Measurements from ENCODE around the gene ZC3H6.
"Not testable (repeated sequence)": the region's sequence is repeated elsewhere in the genome, so short reads cannot be mapped to it uniquely, and the experiment has no call there.

The ZC3H6 gene

DNA sequence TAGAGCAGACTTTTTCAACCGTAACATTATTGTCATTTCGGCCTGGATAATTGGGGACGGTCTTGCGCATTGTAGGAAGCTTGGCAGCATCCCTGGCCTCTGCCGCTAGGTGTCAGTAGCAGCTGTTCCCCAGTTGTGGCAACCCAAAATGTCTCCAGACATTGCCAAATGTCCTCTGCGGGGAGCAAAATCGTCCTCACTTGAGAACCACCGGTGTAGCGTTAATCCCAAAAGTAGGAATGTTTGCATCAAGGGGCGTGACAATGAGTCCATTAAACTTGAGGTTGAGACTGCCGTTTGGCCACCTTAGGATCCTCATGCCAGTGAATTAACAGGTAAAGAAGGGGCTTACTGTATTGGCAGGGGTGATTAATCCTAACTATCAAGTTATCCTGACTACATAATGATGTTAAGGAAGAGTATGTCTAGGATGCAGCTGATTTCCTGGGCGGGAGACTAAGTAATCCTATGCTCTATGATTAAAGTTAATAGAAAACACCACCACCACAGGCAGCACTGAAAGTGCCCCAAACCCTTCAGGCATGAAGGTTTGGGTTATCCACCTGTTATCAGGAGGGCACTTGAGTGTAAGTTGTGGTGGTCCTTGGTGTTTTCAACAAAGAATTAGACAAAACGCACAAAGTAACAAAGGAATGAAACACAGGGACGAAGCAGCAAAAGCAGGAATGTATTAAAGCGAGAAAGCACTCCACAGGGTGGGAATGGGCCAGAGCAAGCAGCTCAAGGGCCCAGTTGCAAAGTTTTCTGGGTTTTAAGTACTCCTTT is 15.7 kb upstream of the ZC3H6 start:
- peaks cover 32% of the 10 kb centered on the region for H3K4me1 Mint-ChIP-seq (ENCODE audit: low read depth)
- H3K4me3 Mint-ChIP-seq = peak overlapping the region; percentile 52
- no peaks in the 10 kb centered on the region for H3K36me3 Mint-ChIP-seq (ENCODE audit: low read depth)
- intact Hi-C loops (cut with micrococcal nuclease) = loop anchor here (10.0 kb wide), 2 partner anchors 55 to 205 kb away; partner anchors contain the start of gene TMEM87B
- peaks cover 11% of the 10 kb centered on the region for H3K9me3 Mint-ChIP-seq
- H3K27ac Mint-ChIP-seq = peak overlapping the region; percentile 55
- H3K27me3 Mint-ChIP-seq = peaks cover 4% of the 10 kb centered on the region

DNA sequence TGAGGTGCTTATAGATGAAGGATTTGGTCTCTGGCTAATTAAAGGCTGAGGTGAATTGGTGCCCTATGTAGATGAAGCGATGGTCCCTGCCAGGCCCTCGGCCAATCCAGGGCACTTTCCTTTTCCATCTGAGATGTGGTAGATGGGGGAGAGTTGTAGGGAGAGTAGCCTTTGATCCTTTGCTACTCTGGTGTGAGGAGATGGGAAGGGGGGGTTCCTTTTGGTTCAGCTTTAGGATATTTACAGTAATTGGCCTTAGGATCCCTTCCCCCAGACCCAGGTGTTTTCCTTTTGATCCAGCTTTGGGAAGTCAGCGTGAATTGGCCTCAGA is 15.1 kb upstream of the ZC3H6 start:
- Mint-ChIP-seq H3K36me3 (ENCODE audit: low read depth) (no peaks in the 10 kb centered on the region), H3K9me3 (peaks cover 11% of the 10 kb centered on the region), H3K4me3 (no peak overlapping the region), H3K27me3 (peaks cover 4% of the 10 kb centered on the region), H3K4me1 (ENCODE audit: low read depth) (peaks cover 28% of the 10 kb centered on the region), H3K27ac (no peak overlapping the region)
- intact Hi-C loops (cut with micrococcal nuclease) = loop anchor here (10.0 kb wide), 1 partner anchor 55 kb away; no protein-coding TSS in a partner anchor

DNA sequence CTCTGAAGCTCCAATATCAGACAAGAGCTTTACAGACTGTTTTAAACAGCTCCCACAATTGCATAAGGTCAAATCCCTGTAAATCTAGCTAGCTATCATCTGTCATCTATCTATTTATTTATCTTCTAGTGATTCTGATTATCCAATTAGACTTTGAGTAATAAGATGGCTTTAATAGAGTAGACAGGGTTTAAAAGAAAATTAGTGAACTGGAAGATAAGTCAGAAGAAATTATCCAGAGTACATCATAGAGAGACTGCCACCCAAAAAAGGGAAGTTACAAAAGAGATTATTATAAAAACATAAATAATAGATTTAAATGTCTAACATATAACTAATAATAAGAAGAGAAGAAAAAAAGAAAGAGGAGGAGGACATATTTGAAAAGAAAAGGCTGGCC is 12.5 kb upstream of the ZC3H6 start:
- Mint-ChIP-seq H3K4me3 (no peak overlapping the region), H3K27ac (no peak overlapping the region), H3K9me3 (peaks cover 11% of the 10 kb centered on the region), H3K27me3 (peaks cover 5% of the 10 kb centered on the region), H3K36me3 (ENCODE audit: low read depth) (no peaks in the 10 kb centered on the region), H3K4me1 (ENCODE audit: low read depth) (peaks cover 8% of the 10 kb centered on the region)
- intact Hi-C loops (cut with micrococcal nuclease) = loop anchor here (10.0 kb wide), 1 partner anchor 52 kb away; no protein-coding TSS in a partner anchor

DNA sequence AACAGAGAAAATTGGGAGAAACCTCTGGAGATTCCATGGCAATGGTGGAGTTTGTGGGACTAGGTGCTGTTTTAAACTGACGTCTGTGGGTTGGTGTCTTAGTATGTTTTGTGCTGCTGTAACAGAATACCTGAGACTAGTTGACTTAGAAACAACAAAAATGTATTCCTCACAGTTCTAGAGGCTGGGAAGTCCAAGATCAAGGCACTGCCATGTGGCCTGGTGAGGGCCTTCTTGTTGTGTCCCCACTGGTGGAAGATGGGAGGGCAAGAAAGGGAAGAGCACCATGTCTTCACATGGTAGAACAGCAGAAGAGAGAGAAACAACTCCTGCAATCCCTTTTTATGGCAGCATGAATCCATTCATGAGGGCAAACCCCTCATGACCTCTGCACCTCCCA is 6.8 kb upstream of the ZC3H6 start:
- Mint-ChIP-seq H3K4me1 (ENCODE audit: low read depth) (no peaks in the 10 kb centered on the region), H3K9me3 (peaks cover 11% of the 10 kb centered on the region), H3K27me3 (peaks cover 2% of the 10 kb centered on the region), H3K27ac (no peak overlapping the region), H3K4me3 (no peak overlapping the region), H3K36me3 (ENCODE audit: low read depth) (peaks cover 7% of the 10 kb centered on the region)
- intact Hi-C loops (cut with micrococcal nuclease) = loop anchor here (10.0 kb wide), 1 partner anchor 46 kb away; no protein-coding TSS in a partner anchor

DNA sequence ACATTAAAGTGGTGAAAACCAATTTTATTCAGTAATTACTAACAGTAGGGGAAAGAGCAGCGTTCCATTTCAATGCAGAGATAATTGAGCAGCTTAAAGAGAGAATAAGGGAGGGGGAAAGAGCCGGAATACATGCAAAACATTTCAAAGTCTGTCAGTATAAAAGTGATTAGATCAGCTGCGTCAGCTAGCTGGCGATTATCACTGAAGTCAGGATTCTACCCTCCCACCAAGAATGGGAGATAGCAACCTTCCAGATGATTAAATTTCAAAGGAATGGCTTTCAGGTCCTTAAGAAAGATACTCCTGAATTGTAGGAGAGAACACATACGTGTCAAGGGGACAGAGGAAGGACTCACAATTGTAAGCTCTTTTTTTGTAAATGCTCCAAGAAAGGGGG is 2.7 kb upstream of the ZC3H6 start:
- Mint-ChIP-seq H3K9me3 (peaks cover 11% of the 10 kb centered on the region), H3K27me3 (no peaks in the 10 kb centered on the region), H3K4me1 (ENCODE audit: low read depth) (no peaks in the 10 kb centered on the region), H3K4me3 (no peak overlapping the region), H3K27ac (no peak overlapping the region), H3K36me3 (ENCODE audit: low read depth) (peaks cover 13% of the 10 kb centered on the region)
- intact Hi-C loops (cut with micrococcal nuclease) = no loop called here

DNA sequence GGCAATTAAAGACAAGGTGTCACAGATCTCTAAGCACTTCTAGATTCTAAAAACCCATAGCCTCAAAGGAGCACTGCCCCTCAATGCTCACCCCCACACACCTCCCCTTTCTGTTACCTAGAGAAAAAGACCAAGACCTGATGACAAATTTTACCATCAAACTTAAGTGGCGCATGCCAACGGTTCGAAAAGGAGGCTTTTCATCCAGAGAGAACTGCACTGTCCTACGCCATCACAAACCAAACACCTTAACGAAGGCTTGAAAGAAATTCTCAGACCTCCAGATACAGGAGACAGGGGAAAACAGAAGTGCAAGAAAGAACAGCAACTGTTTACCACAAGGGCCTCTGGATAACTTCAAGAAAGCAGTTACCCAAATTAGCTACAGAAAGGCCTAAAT is 2.0 kb upstream of the ZC3H6 start:
- no peak overlapping the region for H3K4me3 Mint-ChIP-seq
- H3K9me3 Mint-ChIP-seq = peaks cover 7% of the 10 kb centered on the region
- peaks cover 9% of the 10 kb centered on the region for H3K36me3 Mint-ChIP-seq (ENCODE audit: low read depth)
- H3K27ac Mint-ChIP-seq = no peak overlapping the region
- no peaks in the 10 kb centered on the region for H3K27me3 Mint-ChIP-seq
- H3K4me1 Mint-ChIP-seq (ENCODE audit: low read depth) = no peaks in the 10 kb centered on the region
- intact Hi-C loops (cut with micrococcal nuclease) = no loop called here

DNA sequence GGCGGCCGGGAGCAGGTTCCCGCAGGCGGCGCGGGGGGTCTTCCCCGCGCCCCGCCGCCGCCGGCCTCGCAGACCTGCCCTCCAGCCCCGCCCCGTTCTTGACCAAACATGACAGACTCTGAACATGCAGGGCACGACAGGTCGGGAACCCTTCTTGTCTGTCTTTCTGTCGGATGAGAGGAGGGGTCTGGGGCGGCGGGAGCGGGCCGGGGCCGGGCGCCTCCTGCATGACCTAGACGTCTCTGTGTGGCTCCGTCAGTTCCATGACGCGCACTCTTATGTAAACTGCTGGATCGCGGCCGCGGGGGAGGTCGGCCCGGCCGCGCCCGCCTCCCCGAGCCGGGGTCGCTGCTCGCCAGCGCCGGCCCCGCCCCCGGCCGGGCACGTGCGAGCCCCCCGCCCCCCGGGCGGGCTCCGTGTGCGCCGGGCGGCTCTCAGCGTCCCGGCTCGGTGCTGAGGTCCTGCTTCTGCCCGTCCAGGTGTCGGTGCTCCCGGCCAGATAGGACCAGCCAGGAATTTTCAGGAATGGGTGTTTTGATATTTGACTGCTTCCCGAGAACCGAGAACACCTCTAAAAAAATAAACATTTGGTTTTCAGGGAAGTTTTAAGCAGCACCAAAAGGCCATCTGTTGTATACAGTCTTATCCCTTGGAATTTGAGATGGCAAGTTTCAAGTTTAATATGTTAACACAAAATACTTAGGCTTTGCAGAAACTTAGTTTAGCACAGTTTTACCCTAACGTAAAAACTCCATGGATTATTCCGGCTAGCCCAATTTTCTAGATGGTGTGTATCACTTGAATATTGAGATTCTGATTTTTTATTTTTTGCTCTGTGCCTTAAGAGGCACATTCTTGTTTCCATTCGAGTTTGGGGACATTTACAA is 733 bp downstream of the ZC3H6 start:
- H3K27me3 Mint-ChIP-seq = no peaks in the 10 kb centered on the region

DNA sequence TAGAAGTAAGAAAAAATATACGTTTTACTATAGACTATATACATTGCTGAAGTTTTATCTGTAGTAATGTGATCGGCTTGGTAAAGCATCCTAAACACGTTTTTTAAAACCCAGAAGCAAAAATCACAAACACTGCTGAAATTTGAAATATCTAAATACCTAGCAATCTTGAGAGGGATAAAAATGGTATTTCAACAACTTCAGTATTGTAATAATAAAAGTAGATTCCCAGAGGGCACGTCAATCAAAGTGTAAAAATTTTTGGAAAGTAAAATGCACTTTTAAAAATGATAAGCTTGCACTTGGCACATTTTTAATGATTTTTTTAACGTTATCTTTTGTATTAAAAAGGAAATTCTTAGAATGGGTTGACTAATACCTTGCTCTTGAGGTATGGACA is 1.6 kb downstream of the ZC3H6 start:
- Mint-ChIP-seq H3K4me3 (no peak overlapping the region), H3K36me3 (ENCODE audit: low read depth) (peaks cover 6% of the 10 kb centered on the region), H3K4me1 (ENCODE audit: low read depth) (peaks cover 10% of the 10 kb centered on the region), H3K27me3 (no peaks in the 10 kb centered on the region), H3K27ac (no peak overlapping the region), H3K9me3 (no peaks in the 10 kb centered on the region)
- intact Hi-C loops (cut with micrococcal nuclease) = no loop called here

More for the DNA sequence above, 733 bp downstream of the ZC3H6 start:
- Mint-ChIP-seq H3K4me3 (peak overlapping the region; percentile 85), H3K9me3 (no peaks in the 10 kb centered on the region), H3K4me1 (ENCODE audit: low read depth) (peaks cover 7% of the 10 kb centered on the region), H3K27ac (peak overlapping the region; percentile 97), H3K36me3 (ENCODE audit: low read depth) (peaks cover 6% of the 10 kb centered on the region)
- intact Hi-C loops (cut with micrococcal nuclease) = loop anchor here (2.0 kb wide), 1 partner anchor 21 kb away; the partner anchor contains the start of gene ZC3H8

DNA sequence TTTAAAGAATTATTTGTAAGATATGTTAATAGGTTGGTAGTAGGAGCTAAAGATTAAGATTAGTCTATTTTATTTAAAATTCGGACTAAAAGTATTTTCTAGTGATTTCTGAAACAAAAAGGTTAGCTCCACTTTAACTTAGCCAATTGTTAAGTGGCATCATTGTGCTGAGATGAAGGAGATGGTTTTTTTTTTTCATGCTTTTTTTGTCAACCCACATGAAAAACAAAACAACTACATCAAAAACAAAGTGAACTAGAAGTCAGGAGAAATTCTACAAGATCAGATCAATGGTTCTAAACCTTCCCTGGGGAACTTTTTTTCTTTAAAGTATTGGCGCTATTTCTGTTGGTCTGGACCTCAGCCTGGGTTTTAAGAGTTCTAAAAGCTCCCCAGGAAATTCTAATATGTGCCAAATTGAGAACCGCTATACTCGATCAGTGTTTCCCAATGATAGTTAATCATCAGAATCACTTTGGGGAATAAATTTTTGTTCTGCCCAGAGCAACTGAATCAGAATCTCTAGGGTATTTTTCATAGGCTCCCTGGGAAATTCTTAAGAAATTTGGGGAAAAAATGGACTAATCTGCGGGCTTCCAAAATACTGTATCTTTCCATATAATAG is 2.3 kb downstream of the ZC3H6 start:
- Mint-ChIP-seq H3K9me3 (no peaks in the 10 kb centered on the region), H3K36me3 (ENCODE audit: low read depth) (peaks cover 6% of the 10 kb centered on the region), H3K4me1 (ENCODE audit: low read depth) (peaks cover 10% of the 10 kb centered on the region), H3K4me3 (no peak overlapping the region), H3K27me3 (no peaks in the 10 kb centered on the region), H3K27ac (no peak overlapping the region)
- intact Hi-C loops (cut with micrococcal nuclease) = no loop called here

DNA sequence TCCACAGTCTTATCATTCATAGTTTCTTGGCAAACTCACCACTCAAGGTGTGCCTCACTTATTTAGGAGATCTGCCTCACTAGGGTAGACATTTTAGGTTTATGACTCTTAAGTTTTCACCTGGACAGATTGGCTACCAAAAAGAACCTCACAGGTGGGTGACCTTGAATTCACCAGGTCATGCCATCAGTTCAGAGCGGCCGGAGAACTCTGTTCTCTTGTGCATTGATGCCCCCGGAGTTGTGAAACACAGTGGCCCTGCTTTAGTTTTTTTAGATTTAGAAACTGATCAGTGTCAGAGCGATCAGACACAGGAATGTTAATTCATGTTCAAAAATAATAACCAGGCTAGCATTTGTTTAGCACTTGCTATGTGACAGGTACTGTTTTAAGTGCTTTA is 6.7 kb downstream of the ZC3H6 start:
- H3K27ac Mint-ChIP-seq; H3K4me1 Mint-ChIP-seq (ENCODE audit: low read depth); H3K9me3 Mint-ChIP-seq; H3K4me3 Mint-ChIP-seq; H3K27me3 Mint-ChIP-seq; H3K36me3 Mint-ChIP-seq (ENCODE audit: low read depth): not testable (repeated sequence)
- intact Hi-C loops (cut with micrococcal nuclease) = loop anchor here (5.0 kb wide), 1 partner anchor 225 kb away; the partner anchor contains the start of gene TMEM87B

DNA sequence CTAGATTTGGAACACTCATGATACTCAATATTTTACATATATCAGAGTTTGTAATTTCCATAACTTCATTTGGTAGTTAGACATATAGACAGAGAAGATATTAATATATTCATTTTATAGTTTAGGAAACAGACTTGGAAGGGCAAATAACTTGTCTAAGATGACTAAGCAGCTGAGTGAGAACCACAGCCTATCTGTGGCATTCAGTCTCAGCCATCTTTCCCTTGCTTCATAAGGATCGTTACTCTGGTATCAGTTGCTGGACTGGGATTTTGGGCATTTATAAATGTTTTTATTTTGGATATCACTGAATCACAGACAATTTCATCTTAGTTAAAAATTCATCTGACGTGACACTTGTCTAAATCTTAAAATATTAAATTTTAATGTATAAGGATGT is 8.1 kb downstream of the ZC3H6 start:
- not testable (repeated sequence) for H3K36me3 Mint-ChIP-seq (ENCODE audit: low read depth); H3K27me3 Mint-ChIP-seq; H3K27ac Mint-ChIP-seq; H3K4me3 Mint-ChIP-seq; H3K4me1 Mint-ChIP-seq (ENCODE audit: low read depth); H3K9me3 Mint-ChIP-seq
- intact Hi-C loops (cut with micrococcal nuclease) = loop anchor here (5.0 kb wide), 1 partner anchor 226 kb away; the partner anchor contains the start of gene TMEM87B

DNA sequence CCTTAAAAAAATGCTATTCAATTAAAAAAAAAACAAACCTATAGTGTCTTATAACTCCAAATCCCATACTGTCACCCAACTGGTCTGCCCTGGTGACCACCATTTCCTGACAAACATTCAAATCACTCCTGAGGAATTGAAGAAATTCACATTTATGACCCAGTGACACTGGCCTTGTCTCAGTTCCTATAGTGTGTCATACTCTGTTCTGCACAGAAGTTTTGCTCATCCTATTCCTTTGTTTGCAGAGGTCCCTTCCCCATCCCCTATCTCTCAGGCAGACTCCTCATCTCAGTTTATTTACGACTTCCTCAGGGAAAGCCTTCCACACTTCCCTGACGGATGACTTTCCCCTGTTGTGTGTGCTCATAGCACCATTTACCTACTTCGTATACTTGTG is 14.7 kb downstream of the ZC3H6 start:
- no peaks in the 10 kb centered on the region for H3K27me3 Mint-ChIP-seq
- H3K36me3 Mint-ChIP-seq (ENCODE audit: low read depth) = no peaks in the 10 kb centered on the region

DNA sequence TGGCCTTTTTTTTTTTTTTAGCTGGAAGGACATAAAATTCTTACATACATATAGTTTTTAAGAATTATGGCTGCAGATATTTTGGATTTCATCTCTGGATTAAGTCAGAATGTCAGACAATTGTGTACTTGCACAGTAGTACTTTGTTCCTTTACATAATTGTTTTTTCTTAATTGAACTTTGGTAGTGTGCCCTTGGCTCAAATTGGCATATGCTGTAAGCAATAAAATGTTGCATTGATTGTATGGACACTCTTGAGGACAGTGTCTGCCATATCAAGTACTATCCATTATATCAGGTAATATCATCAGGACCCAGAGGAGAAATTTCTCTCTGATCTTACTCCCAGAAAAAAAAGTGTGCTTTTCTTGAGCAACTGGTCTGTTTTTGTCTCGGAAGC is 15.3 kb downstream of the ZC3H6 start:
- no peaks in the 10 kb centered on the region for H3K36me3 Mint-ChIP-seq (ENCODE audit: low read depth)
- H3K9me3 Mint-ChIP-seq = no peaks in the 10 kb centered on the region
- H3K4me1 Mint-ChIP-seq (ENCODE audit: low read depth) = peaks cover 5% of the 10 kb centered on the region
- intact Hi-C loops (cut with micrococcal nuclease) = no loop called here
- H3K27me3 Mint-ChIP-seq = no peaks in the 10 kb centered on the region
- no peak overlapping the region for H3K4me3 Mint-ChIP-seq
- H3K27ac Mint-ChIP-seq = no peak overlapping the region

More for the DNA sequence above, 14.7 kb downstream of the ZC3H6 start:
- intact Hi-C loops (cut with micrococcal nuclease) = no loop called here
- peaks cover 5% of the 10 kb centered on the region for H3K4me1 Mint-ChIP-seq (ENCODE audit: low read depth)
- H3K27ac Mint-ChIP-seq = no peak overlapping the region
- H3K9me3 Mint-ChIP-seq = no peaks in the 10 kb centered on the region
- no peak overlapping the region for H3K4me3 Mint-ChIP-seq
